Erythroblast (primary cell): ENCODE data around the gene NEDD4L.

Experiments used
- GATA1 ChIP-seq: IDR thresholded peaks from 2 replicates; pipeline ENCODE4 v1.6.1; 2011; ENCODE audit warnings: low read depth, mild to moderate bottlenecking, control low read depth, low read length, moderate library complexity
- POLR2A ChIP-seq: IDR thresholded peaks from 2 replicates; pipeline ENCODE4 v1.6.1; 2011; ENCODE audit warnings: mild to moderate bottlenecking, low read length

GRCh38 chr18:58186258-58186948, 142.4 kb downstream of the NEDD4L start:
- TF ChIP-seq POLR2A (no peak), GATA1 (no peak)
